Duodenal mucosa (tissue), 2 donors: ENCODE data around the gene RHNO1.

Experiments used
- H3K27ac ChIP-seq: one replicate; pipeline ENCODE4 v1.7.0; 2013; ENCODE audit warnings: low read depth, low read length
- H3K27me3 ChIP-seq, 2 donors: one replicate each; pipeline ENCODE4 v1.7.0; 2013; ENCODE audit warnings: low read length in 2 of 2, control low read depth in 1 of 2; ENCODE audit not compliant: insufficient read depth in 2 of 2, control insufficient read depth in 1 of 2
- H3K36me3 ChIP-seq, 2 donors: one replicate each; pipeline ENCODE4 v1.7.0; 2013; ENCODE audit warnings: low read length in 2 of 2, control low read depth in 1 of 2; ENCODE audit not compliant: insufficient read depth in 2 of 2, control insufficient read depth in 1 of 2
- H3K4me1 ChIP-seq, 2 donors: one replicate each; pipeline ENCODE4 v1.7.0; 2013; ENCODE audit warnings: low read length in 2 of 2, control low read depth in 1 of 2; ENCODE audit not compliant: insufficient read depth in 2 of 2, control insufficient read depth in 1 of 2
- H3K4me3 ChIP-seq, 2 donors: one replicate each; pipeline ENCODE4 v1.7.0; 2013; ENCODE audit warnings: low read length in 2 of 2, low read depth in 1 of 2
- H3K9ac ChIP-seq, 2 donors: one replicate each; pipeline ENCODE4 v1.7.0; 2013; ENCODE audit warnings: low read length in 2 of 2, low read depth in 1 of 2
- H3K9me3 ChIP-seq, 2 donors: one replicate each; pipeline ENCODE4 v1.7.0; 2013; ENCODE audit warnings: low read length in 2 of 2, control low read depth in 1 of 2; ENCODE audit not compliant: control insufficient read depth in 1 of 2

The RHNO1 gene

DNA sequence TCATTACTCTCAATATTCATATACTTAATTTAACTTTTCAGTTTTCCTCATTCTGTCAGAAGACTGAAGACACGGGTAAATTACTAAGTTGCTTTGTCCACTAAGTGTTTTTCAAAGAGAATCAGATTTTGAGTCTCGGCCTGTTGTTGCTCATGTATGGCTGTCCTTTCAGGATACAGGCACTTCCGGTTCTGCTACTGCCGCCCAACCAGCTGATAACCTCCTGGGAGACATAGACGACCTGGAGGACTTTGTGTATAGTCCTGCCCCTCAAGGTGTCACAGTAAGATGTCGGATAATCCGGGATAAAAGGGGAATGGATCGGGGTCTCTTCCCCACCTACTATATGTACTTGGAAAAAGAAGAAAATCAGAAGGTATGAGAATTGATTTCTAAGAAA lies 53.8 kb downstream of the RHNO1 start:
- Histone ChIP-seq H3K9ac (no peak overlapping the region), H3K4me1 (no peaks in the 10 kb centered on the region), H3K9me3 (no peaks in the 10 kb centered on the region), H3K27ac (no peak overlapping the region), H3K4me3 (no peak overlapping the region), H3K36me3 (peaks cover 7 to 34% of the 10 kb centered on the region in 2 donors), H3K27me3 (no peaks in the 10 kb centered on the region)

- Histone ChIP-seq H3K9me3 (no peaks in the 10 kb centered on the region), H3K27me3 (no peaks in the 10 kb centered on the region), H3K4me1 (no peaks in the 10 kb centered on the region), H3K9ac (no peak overlapping the region), H3K27ac (no peak overlapping the region), H3K4me3 (no peak overlapping the region), H3K36me3 (peaks cover 11 to 41% of the 10 kb centered on the region in 2 donors)
Observed at GRCh38 chr12:2933586-2933985, 56.6 kb downstream of the RHNO1 start.

- no peaks in the 10 kb centered on the region for H3K4me1 ChIP-seq
- no peaks in the 10 kb centered on the region for H3K27me3 ChIP-seq
- H3K4me3 ChIP-seq, result no peak overlapping the region
- H3K9me3 ChIP-seq, result no peaks in the 10 kb centered on the region
- H3K27ac ChIP-seq, result no peak overlapping the region
- H3K36me3 ChIP-seq, result peaks cover 11 to 48% of the 10 kb centered on the region in 2 donors
- H3K9ac ChIP-seq, result no peak overlapping the region
Observed at GRCh38 chr12:2934371-2934770, 57.3 kb downstream of the RHNO1 start.

GRCh38 chr12:2936301-2936700 lies 59.3 kb downstream of the RHNO1 start:
- no peaks in the 10 kb centered on the region for H3K27me3 ChIP-seq
- H3K4me1 ChIP-seq, result no peaks in the 10 kb centered on the region
- peaks cover 5 to 54% of the 10 kb centered on the region in 2 donors for H3K36me3 ChIP-seq
- H3K9ac ChIP-seq, result no peak overlapping the region
- no peak overlapping the region for H3K27ac ChIP-seq
- H3K4me3 ChIP-seq, result no peak overlapping the region
- H3K9me3 ChIP-seq, result no peaks in the 10 kb centered on the region

DNA sequence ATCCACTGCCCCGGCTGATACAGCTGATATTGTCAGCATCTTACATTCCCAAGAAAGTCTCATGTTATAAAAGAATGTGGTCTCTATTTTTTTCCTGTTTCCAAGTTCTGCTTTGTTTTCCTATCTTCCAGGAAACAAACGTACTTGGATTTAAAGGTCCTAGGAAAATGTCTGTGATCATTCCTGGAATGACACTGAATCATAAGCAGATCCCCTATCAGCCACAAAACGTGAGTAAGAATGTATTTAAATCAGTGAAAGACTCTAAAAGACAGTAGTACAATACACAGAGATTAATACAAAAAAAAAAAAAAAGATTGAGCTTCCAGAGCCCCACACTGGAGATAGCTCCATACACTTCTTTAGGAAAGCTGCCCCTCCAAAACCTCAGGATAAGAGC lies 60.5 kb downstream of the RHNO1 start:
- Histone ChIP-seq H3K27me3 (no peaks in the 10 kb centered on the region), H3K4me1 (no peaks in the 10 kb centered on the region), H3K9me3 (no peaks in the 10 kb centered on the region), H3K9ac (no peak overlapping the region), H3K36me3 (peaks cover 4 to 44% of the 10 kb centered on the region in 2 donors), H3K27ac (no peak overlapping the region), H3K4me3 (no peak overlapping the region)
